ENCODE measurements around the gene DYSF. TPM values are rescaled to one million over a fixed set of nuclear protein-coding genes. Genes with fewer than 3 reads are reported as not detected.
"Not testable (repeated sequence)": the region's sequence is repeated elsewhere in the genome, so short reads cannot be mapped to it uniquely, and the experiment has no call there.

Gene DYSF
- polyA plus RNA-seq, 1 donor from 2014 or later: 0.04 TPM

DNA sequence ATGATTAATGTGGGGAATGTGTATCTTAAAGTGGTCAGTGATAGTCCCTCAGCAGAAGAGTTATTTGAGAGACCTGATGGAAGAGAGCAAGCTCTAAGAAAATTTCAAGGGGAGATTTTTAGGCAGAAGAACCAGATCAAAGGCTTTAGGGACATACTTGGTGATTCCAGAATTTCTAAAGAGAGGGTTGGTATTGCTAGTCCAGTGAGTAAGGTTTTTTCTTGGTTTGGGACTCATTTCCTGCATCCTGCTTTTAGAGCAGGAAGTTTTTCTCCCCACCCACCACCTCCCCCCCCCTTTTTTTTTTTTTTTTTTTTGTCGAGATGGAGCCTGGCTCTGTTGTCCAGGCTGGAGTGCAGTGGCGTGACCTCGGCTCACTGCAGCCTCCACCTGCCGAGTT, 42.7 kb upstream of the DYSF start:
- no peak overlapping the region for H3K9ac ChIP-seq (ENCODE audit: low read length)
- no peaks in the 10 kb centered on the region for H3K9me2 ChIP-seq (ENCODE audit: insufficient read depth, low read length)
- H3K36me3 ChIP-seq (ENCODE audit: insufficient read depth, low read length): peaks cover 17% of the 10 kb centered on the region
- no peak overlapping the region for H3K4me3 ChIP-seq (ENCODE audit: low read length)
- H3K27me3 ChIP-seq (ENCODE audit: insufficient read depth, low read depth, low read length): no peaks in the 10 kb centered on the region
- no peak overlapping the region for H3K27ac ChIP-seq (ENCODE audit: low read length)
- TF ChIP-seq EZH2 (IDR thresholded peaks at IDR 0.05; ENCODE audit: borderline replicate concordance, insufficient read depth, low read length, poor library complexity, severe bottlenecking) (no peak), SMC3 (conservative IDR thresholded peaks at IDR 0.05; ENCODE audit: poor library complexity) (no peak), REST (IDR thresholded peaks at IDR 0.05; ENCODE audit: borderline replicate concordance) (no peak), POLR2AphosphoS5 (IDR thresholded peaks at IDR 0.05) (no peak), TAF1 (IDR thresholded peaks at IDR 0.05; ENCODE audit: low read depth) (no peak), RAD21 (conservative IDR thresholded peaks at IDR 0.05) (no peak), EP300 (conservative IDR thresholded peaks at IDR 0.05; ENCODE audit: poor library complexity, severe bottlenecking) (no peak), CTCF (IDR thresholded peaks at IDR 0.05; ENCODE audit: poor library complexity, severe bottlenecking) (no peak), MXI1 (conservative IDR thresholded peaks at IDR 0.05; ENCODE audit: poor library complexity, severe bottlenecking) (no peak)
- H3K79me2 ChIP-seq (replicated peaks; ENCODE audit: insufficient read depth, low read length): no peaks in the 10 kb centered on the region
- H3K4me2 ChIP-seq (ENCODE audit: low read length): no peak overlapping the region
- no peaks in the 10 kb centered on the region for H4K20me1 ChIP-seq (ENCODE audit: insufficient read depth)
- no peaks in the 10 kb centered on the region for H3K9me3 ChIP-seq (ENCODE audit: low read length)
- H2AFZ ChIP-seq (ENCODE audit: low read depth, low read length): no peak overlapping the region
- no peaks in the 10 kb centered on the region for H3F3A ChIP-seq (ENCODE audit: insufficient read depth, low read length, poor library complexity, severe bottlenecking)

DNA sequence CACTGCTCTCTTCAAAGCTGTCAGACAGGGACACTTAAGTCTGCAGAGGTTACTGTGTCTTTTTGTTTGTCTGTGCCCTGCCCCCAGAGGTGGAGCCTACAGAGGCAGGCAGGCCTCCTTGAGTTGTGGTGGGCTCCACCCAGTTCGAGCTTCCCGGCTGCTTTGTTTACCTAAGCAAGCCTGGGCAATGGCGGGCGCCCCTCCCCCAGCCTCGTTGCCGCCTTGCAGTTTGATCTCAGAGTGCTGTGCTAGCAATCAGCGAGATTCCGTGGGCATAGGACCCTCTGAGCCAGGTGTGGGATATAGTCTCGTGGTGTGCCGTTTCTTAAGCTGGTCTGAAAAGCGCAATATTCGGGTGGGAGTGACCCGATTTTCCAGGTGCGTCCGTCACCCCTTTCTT, 36.5 kb upstream of the DYSF start:
- not testable (repeated sequence) for H3K4me2 ChIP-seq (ENCODE audit: low read length); H2AFZ ChIP-seq (ENCODE audit: low read depth, low read length); H3K9me3 ChIP-seq (ENCODE audit: low read length); H3F3A ChIP-seq (ENCODE audit: insufficient read depth, low read length, poor library complexity, severe bottlenecking); H3K9ac ChIP-seq (ENCODE audit: low read length); H3K27me3 ChIP-seq (ENCODE audit: insufficient read depth, low read depth, low read length); H3K4me3 ChIP-seq (ENCODE audit: low read length); H3K36me3 ChIP-seq (ENCODE audit: insufficient read depth, low read length); H3K27ac ChIP-seq (ENCODE audit: low read length); H3K9me2 ChIP-seq (ENCODE audit: insufficient read depth, low read length); H3K79me2 ChIP-seq (replicated peaks; ENCODE audit: insufficient read depth, low read length); H4K20me1 ChIP-seq (ENCODE audit: insufficient read depth)

Data from neural cell (in vitro differentiated cells).